ENCODE data around the gene TAS2R41. TPM values are rescaled to one million over a fixed set of nuclear protein-coding genes. Genes with fewer than 3 reads are reported as not detected.
A peak's percentile ranks its signal among the peaks of the same experiment; 100 is the strongest.
"Not testable (repeated sequence)": the region's sequence is repeated elsewhere in the genome, so short reads cannot be mapped to it uniquely, and the experiment has no call there.

The TAS2R41 gene
- total RNA-seq, 1 donor: 0.09 TPM

DNA sequence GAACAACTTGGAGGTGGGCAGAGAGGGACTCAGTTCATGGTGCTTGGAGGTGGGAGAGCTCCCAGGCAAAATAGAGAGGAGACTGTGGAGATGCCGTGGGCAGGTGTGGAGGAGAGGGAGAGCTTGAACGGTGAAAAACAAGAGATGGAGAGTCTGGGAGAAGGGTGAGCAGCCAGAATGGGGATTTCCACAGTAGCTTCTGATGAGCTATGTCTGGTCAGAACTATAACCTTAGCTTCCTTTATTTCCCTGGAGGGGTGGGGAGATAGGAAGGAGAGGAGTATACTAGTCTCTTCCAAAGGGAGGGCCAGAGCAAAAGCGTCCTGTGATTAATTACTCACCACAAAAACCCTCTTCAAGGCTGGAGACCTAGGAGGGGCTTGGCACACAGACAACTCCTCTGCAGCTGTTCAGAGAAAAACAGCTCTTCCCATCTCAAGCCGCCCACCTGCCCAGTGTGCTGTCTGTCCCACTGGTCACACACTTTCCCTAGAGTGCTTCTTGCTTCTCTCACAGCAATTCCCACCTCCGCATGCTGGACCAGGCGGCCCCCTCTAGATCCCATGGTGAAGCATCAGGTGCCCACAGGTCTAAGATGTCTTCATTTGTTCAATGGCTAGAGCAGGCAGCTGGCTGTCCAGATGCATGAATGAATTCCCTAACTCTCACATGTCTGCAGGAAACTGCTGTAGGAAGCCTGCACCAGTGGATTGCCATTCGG is 41.9 kb downstream of the TAS2R41 start:
- H3K4me3 ChIP-seq (ENCODE audit: low read depth, low read length): no peak overlapping the region
- TF ChIP-seq, protein P1, sequence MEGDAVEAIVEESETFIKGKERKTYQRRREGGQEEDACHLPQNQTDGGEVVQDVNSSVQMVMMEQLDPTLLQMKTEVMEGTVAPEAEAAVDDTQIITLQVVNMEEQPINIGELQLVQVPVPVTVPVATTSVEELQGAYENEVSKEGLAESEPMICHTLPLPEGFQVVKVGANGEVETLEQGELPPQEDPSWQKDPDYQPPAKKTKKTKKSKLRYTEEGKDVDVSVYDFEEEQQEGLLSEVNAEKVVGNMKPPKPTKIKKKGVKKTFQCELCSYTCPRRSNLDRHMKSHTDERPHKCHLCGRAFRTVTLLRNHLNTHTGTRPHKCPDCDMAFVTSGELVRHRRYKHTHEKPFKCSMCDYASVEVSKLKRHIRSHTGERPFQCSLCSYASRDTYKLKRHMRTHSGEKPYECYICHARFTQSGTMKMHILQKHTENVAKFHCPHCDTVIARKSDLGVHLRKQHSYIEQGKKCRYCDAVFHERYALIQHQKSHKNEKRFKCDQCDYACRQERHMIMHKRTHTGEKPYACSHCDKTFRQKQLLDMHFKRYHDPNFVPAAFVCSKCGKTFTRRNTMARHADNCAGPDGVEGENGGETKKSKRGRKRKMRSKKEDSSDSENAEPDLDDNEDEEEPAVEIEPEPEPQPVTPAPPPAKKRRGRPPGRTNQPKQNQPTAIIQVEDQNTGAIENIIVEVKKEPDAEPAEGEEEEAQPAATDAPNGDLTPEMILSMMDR (IDR thresholded peaks at IDR 0.05; ENCODE audit: insufficient read depth, low read length): no peak
- DNase-seq (ENCODE audit: low read depth): peak; percentile 66

- DNase-seq (ENCODE audit: low read depth); H3K4me3 ChIP-seq (ENCODE audit: low read depth, low read length): not testable (repeated sequence)
Observed at GRCh38 chr7:143522309-143522916, 44.7 kb downstream of the TAS2R41 start.

Other genes starting within 250 kb of the TAS2R41 start
- gene GSTK1, start 214.4 kb upstream of the TAS2R41 start, total RNA-seq (ENCODE audit: low replicate concordance): 53.3 and 91.9 TPM in 2 replicates
- not detected in 2 replicates for gene TMEM139, start 192.9 kb upstream of the TAS2R41 start, total RNA-seq (ENCODE audit: low replicate concordance)
- 18.4 and 19.8 TPM in 2 replicates for gene CASP2, start 189.5 kb upstream of the TAS2R41 start, total RNA-seq (ENCODE audit: low replicate concordance)
- 0.16 TPM in 1 of 2 replicates, not detected in the other for gene CLCN1, start 161.8 kb upstream of the TAS2R41 start, total RNA-seq (ENCODE audit: low replicate concordance)
- gene FAM131B, start 115.2 kb upstream of the TAS2R41 start, total RNA-seq (ENCODE audit: low replicate concordance): 3.2 and 4.0 TPM in 2 replicates
- gene ZYX, start 96.5 kb upstream of the TAS2R41 start, total RNA-seq (ENCODE audit: low replicate concordance): 41.6 and 48.4 TPM in 2 replicates
- gene EPHA1, start 69.0 kb upstream of the TAS2R41 start, total RNA-seq (ENCODE audit: low replicate concordance): not detected in 2 replicates
- not detected in 2 replicates for gene TAS2R60, start 34.4 kb upstream of the TAS2R41 start, total RNA-seq (ENCODE audit: low replicate concordance)
- gene CTAGE15, start 93.9 kb downstream of the TAS2R41 start, total RNA-seq (ENCODE audit: low replicate concordance): 0.25 TPM in 1 of 2 replicates, not detected in the other
- 1.6 TPM in 2 replicates for gene TCAF2, start 143.1 kb downstream of the TAS2R41 start, total RNA-seq (ENCODE audit: low replicate concordance)

All from fibroblast of the aortic adventitia (primary cell).